Smooth muscle cell (in vitro differentiated cells): ENCODE data around the gene C5orf24. TPM values are rescaled to one million over a fixed set of nuclear protein-coding genes. Genes with fewer than 3 reads are reported as not detected.

Experiments
- DNase-seq: peaks from one replicate; lab custom pipeline; 2025; ENCODE audit not compliant: unreplicated experiment; lab: John Stamatoyannopoulos, UW
- H2AFZ ChIP-seq: fragments of 200-600 bp; sonication (generic); 2 replicates; pipeline ENCODE4 v1.6.0; 2016; ENCODE audit warnings: antibody characterized with exemption, low read depth, mild to moderate bottlenecking
- H3F3A ChIP-seq: fragments of 200-600 bp; sonication (generic); 2 replicates; pipeline ENCODE4 v1.6.0; 2017; ENCODE audit warnings: antibody characterized with exemption, low read depth
- H3K27ac ChIP-seq: fragments of 200-600 bp; sonication (generic); 2 replicates; pipeline ENCODE4 v1.5.1; 2016; ENCODE audit warnings: low read depth, mild to moderate bottlenecking
- H3K27me3 ChIP-seq: fragments of 200-600 bp; sonication (generic); 2 replicates; pipeline ENCODE4 v1.6.1; 2016; ENCODE audit warnings: low read depth, mild to moderate bottlenecking
- H3K36me3 ChIP-seq: fragments of 200-600 bp; sonication (generic); 2 replicates; pipeline ENCODE4 v1.5.1; 2016; ENCODE audit warnings: low read depth
- H3K4me1 ChIP-seq: fragments of 200-600 bp; sonication (generic); 2 replicates; pipeline ENCODE4 v1.5.1; 2016; ENCODE audit warnings: low read depth
- H3K4me2 ChIP-seq: fragments of 200-600 bp; sonication (generic); 2 replicates; pipeline ENCODE4 v1.6.0; 2016; ENCODE audit warnings: mild to moderate bottlenecking
- H3K4me3 ChIP-seq: fragments of 200-600 bp; sonication (generic); 2 replicates; pipeline ENCODE4 v1.5.1; 2016; ENCODE audit warnings: mild to moderate bottlenecking
- H3K79me2 ChIP-seq: fragments of 200-600 bp; sonication (generic); 2 replicates; pipeline ENCODE4 v1.6.0; 2016; ENCODE audit warnings: low read depth, mild to moderate bottlenecking
- H3K9ac ChIP-seq: fragments of 200-600 bp; sonication (generic); 2 replicates; pipeline ENCODE4 v1.6.0; 2016; ENCODE audit warnings: low read depth
- H3K9me3 ChIP-seq: fragments of 200-600 bp; sonication (generic); replicated peaks from 2 replicates; pipeline ENCODE4 v1.5.1; 2016; ENCODE audit warnings: low read depth
- H4K20me1 ChIP-seq: fragments of 200-600 bp; sonication (generic); 2 replicates; pipeline ENCODE4 v1.6.0; 2016; ENCODE audit warnings: low read depth
- CTCF ChIP-seq: fragments of 200-600 bp; sonication (generic); IDR thresholded peaks from 2 replicates; pipeline ENCODE4 v1.5.1; 2017; ENCODE audit warnings: borderline replicate concordance, mild to moderate bottlenecking, antibody characterized with exemption; ENCODE audit not compliant: insufficient read depth, poor library complexity, severe bottlenecking
- WGBS: methylation state at CpG from one replicate; pipeline ENCODE4 v1.1.7; 2016; ENCODE audit warnings: low lambda C conversion rate; 5-methylcytosine and 5-hydroxymethylcytosine counted together
- polyA plus RNA-seq: library from polyadenylated mRNA; unstranded; fragments of >200 nt; fragmentation: Nextera tagmentation; extraction: Ambion mirVana; gene quantifications from 2 replicates; pipeline ENCODE4 v1.2.1, GENCODE V29; 2016
- total RNA-seq: library from RNA; depleted of rRNA; stranded (reverse); fragments of >200 nt; gene quantifications from 2 replicates; pipeline ENCODE4 v1.2.3, GENCODE V29; 2014

C5orf24 gene
- total and polyA plus RNA-seq, 2 experiments from 2014 or later, result 34.3 to 88.3 TPM

- Histone ChIP-seq H3F3A (no peaks in the 10 kb centered on the region), H3K27ac (no peak overlapping the region), H3K4me3 (no peak overlapping the region), H3K9ac (no peak overlapping the region), H3K79me2 (peaks cover 64% of the 10 kb centered on the region), H2AFZ (no peak overlapping the region), H4K20me1 (peaks cover 61% of the 10 kb centered on the region), H3K9me3 (no peaks in the 10 kb centered on the region), H3K4me1 (no peaks in the 10 kb centered on the region), H3K27me3 (no peaks in the 10 kb centered on the region), H3K36me3 (no peaks in the 10 kb centered on the region), H3K4me2 (no peak overlapping the region)
- WGBS, result 91% methylated on average over 14 of the region's 14 CpGs
- DNase-seq, result no peak
- TF ChIP-seq CTCF, result no peak
Observed at GRCh38 chr5:134887593-134888159, 41.9 kb downstream of the C5orf24 start.

DNA sequence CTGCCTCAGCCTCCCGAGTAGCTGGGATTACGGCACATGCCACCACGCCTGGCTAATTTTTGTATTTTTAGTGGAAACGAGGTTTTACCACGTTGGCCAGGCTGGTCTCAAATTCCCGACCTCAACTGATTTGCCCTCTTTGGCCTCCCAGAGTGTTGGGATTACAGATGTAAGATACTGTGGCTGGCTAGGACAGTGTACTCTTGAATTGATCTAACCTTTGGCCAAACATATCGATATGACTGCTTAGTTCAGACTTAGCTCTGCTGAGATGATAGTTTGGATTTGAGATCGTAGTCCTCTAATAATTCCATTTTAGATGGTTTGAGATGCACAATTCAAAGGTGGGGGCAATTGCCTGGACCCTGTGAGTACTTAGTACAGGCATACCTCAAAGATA, 43.6 kb downstream of the C5orf24 start:
- Histone ChIP-seq H3K27ac (no peak overlapping the region), H3K79me2 (peaks cover 48% of the 10 kb centered on the region), H3F3A (no peaks in the 10 kb centered on the region), H3K4me2 (no peak overlapping the region), H3K27me3 (no peaks in the 10 kb centered on the region), H3K4me3 (no peak overlapping the region), H4K20me1 (peaks cover 53% of the 10 kb centered on the region), H3K36me3 (no peaks in the 10 kb centered on the region), H2AFZ (no peak overlapping the region), H3K4me1 (no peaks in the 10 kb centered on the region), H3K9ac (no peak overlapping the region), H3K9me3 (no peaks in the 10 kb centered on the region)
- WGBS, result 97% methylated on average over 8 of the region's 8 CpGs
- DNase-seq, result no peak
- TF ChIP-seq CTCF, result no peak

GRCh38 chr5:134891473-134891872, 45.7 kb downstream of the C5orf24 start:
- Histone ChIP-seq H4K20me1 (peaks cover 32% of the 10 kb centered on the region), H3K4me2 (no peak overlapping the region), H3K27ac (no peak overlapping the region), H3K79me2 (peaks cover 30% of the 10 kb centered on the region), H3K9ac (no peak overlapping the region), H3K27me3 (no peaks in the 10 kb centered on the region), H2AFZ (no peak overlapping the region), H3F3A (no peaks in the 10 kb centered on the region), H3K9me3 (no peaks in the 10 kb centered on the region), H3K4me3 (no peak overlapping the region), H3K4me1 (no peaks in the 10 kb centered on the region), H3K36me3 (no peaks in the 10 kb centered on the region)
- 100% methylated on average over 1 of the region's 1 CpG for WGBS
- TF ChIP-seq CTCF, result no peak
- no peak for DNase-seq

- 98% methylated on average over 3 of the region's 3 CpGs for WGBS
Observed at GRCh38 chr5:134892282-134892681, 46.5 kb downstream of the C5orf24 start.

More at GRCh38 chr5:134892282-134892681, 46.5 kb downstream of the C5orf24 start:
- Histone ChIP-seq H3K27ac (no peak overlapping the region), H3F3A (no peaks in the 10 kb centered on the region), H3K27me3 (no peaks in the 10 kb centered on the region), H3K9me3 (no peaks in the 10 kb centered on the region), H4K20me1 (peaks cover 24% of the 10 kb centered on the region), H3K36me3 (no peaks in the 10 kb centered on the region), H3K79me2 (peaks cover 26% of the 10 kb centered on the region), H3K4me3 (no peak overlapping the region), H3K4me1 (no peaks in the 10 kb centered on the region), H2AFZ (no peak overlapping the region), H3K9ac (no peak overlapping the region), H3K4me2 (no peak overlapping the region)
- TF ChIP-seq CTCF, result no peak
- DNase-seq, result no peak
